B cell (primary cell): Measurements from ENCODE around the gene HDLBP.

Experiments used
- EZH2 ChIP-seq: IDR thresholded peaks from 2 replicates; pipeline ENCODE4 v1.6.1; 2012; ENCODE audit warnings: borderline replicate concordance, low read depth, mild to moderate bottlenecking, moderate library complexity, low read length; ENCODE audit not compliant: insufficient read depth, poor library complexity, severe bottlenecking
- TF ChIP-seq, protein P1 (sequence below): fragments of 200-600 bp; IDR thresholded peaks from one replicate; pipeline ENCODE4 v1.8.0; 2022; ENCODE audit warnings: antibody characterized with exemption, mild to moderate bottlenecking

DNA sequence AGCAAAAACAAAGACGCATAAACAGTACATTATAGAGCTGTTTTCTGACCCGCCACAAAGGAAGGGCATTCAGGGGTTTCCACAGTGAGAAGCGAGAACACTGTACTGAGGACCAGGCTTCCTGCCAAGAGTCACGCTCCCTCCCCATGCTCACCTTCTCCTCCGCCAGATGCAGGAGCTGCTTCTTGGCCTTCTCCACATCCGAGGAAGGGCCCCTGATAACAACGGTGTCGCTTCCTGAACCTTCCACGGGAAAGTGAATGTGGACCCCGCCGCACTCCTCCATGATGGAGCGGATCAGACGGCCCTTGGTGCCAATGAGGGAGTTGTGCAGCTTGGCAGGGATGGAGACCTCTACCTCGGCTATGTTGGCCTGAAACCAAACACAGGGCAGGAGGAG, 73.2 kb downstream of the HDLBP start:
- no peak for TF ChIP-seq EZH2
- TF ChIP-seq, protein P1, sequence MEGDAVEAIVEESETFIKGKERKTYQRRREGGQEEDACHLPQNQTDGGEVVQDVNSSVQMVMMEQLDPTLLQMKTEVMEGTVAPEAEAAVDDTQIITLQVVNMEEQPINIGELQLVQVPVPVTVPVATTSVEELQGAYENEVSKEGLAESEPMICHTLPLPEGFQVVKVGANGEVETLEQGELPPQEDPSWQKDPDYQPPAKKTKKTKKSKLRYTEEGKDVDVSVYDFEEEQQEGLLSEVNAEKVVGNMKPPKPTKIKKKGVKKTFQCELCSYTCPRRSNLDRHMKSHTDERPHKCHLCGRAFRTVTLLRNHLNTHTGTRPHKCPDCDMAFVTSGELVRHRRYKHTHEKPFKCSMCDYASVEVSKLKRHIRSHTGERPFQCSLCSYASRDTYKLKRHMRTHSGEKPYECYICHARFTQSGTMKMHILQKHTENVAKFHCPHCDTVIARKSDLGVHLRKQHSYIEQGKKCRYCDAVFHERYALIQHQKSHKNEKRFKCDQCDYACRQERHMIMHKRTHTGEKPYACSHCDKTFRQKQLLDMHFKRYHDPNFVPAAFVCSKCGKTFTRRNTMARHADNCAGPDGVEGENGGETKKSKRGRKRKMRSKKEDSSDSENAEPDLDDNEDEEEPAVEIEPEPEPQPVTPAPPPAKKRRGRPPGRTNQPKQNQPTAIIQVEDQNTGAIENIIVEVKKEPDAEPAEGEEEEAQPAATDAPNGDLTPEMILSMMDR: no peak
